HG03025 (cell line): ENCODE data around the gene LHB.
"Not testable (repeated sequence)": the region's sequence is repeated elsewhere in the genome, so short reads cannot be mapped to it uniquely, and the experiment has no call there.

Source experiments
- ATAC-seq: cut with Tn5 transposase; IDR thresholded peaks from one replicate; pipeline ENCODE4 v1.9.1; 2021; ENCODE audit warnings: mild to moderate bottlenecking, moderate library complexity; ENCODE audit not compliant: unreplicated experiment, low FRiP score

The LHB gene

GRCh38 chr19:49017041-49017665 lies at the start of gene LHB:
Gene LHB, minus strand, starts transcription at chr19:49017091. Its CDS starts 10 bp downstream, at chr19:49017081.
- ATAC-seq = no peak

- no peak for ATAC-seq
Measured at GRCh38 chr19:49065905-49066512, 49.1 kb upstream of the LHB start.

GRCh38 chr19:49064768-49065611 lies 48.1 kb upstream of the LHB start, which contains the start of gene NTF4:
Gene NTF4, minus strand, starts transcription at chr19:49064818. Its CDS starts 2,821 bp downstream, at chr19:49061997.
- ATAC-seq = no peak

GRCh38 chr19:49064029-49064629 lies 47.2 kb upstream of the LHB start:
- ATAC-seq = no peak

DNA sequence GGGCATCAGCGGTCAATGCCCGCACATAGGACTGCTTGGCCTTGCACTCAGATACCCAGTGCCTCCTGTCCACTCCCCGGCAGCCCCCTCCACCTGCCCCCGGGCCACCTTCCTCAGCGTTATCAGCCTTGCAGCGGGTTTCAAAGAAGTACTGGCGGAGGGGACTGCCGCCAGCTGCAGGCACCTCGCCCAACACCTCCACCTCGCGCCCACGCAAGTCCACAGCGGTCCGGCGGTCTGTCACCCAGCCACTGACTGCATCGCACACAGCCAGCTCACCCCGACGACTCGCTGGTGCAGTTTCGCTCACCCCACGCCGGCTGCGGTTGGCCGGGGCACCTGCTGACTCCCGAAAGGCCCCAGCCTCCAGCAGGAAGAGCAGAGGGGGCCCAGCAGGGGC lies 44.6 kb upstream of the LHB start:
- ATAC-seq = no peak

DNA sequence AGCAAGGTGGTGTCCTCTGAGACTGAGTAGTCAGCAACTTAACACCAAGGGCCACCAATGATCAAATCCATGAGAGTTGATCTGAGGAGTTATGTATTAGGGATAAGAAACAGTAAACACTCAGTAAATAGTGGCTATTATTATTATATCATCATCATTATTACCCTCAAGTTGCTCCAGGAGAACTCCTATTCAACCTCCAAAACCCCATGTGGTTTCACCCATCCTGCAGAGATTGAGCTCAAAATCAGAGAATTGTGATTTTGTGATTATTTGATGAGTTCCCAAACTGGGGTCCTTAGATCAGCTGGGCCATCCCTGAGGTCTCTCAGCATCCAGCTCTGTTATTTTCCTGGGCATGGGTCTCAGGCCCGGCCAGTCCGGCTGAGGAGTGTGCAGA lies 44.1 kb upstream of the LHB start:
- ATAC-seq = no peak

GRCh38 chr19:49059053-49059452 lies 42.2 kb upstream of the LHB start:
- no peak for ATAC-seq

- no peak for ATAC-seq
Measured at GRCh38 chr19:49058562-49058961, 41.7 kb upstream of the LHB start.

DNA sequence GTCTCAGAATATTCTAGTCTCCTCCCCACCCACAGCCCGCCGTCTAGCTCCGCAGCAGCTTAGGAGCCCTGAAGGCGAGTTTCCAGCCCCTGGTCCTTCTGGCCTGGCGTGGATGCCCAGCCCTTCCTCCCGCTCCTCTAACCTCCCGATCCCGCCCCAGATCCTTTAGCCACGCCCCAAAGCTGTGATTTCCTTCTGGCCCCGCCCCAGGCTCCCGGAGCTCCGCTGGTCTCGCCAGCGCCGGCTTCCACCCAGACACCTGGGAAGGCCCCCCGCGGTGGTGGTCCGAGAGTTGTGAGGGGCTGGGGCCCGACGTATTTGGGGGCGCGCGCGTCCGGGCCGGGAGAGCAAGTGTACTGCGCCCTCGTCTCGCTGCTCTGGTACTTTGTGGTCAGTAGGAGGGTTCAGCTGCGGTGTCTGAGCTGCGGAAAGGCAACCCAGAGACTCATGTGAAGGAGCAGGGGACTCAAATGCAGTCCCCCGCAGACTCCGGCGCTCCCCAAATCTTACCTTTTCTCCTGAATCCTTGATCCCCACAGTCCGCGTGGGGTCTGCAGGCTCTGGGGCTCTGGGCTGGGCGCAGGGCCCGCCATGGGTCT lies 40.8 kb upstream of the LHB start, which contains the start of gene CGB7:
Gene CGB7 (minus strand): TSS at position 114 of the 599 bp plus-strand sequence. CDS start 2,374 bp downstream, outside the sequence.
- ATAC-seq = no peak

- ATAC-seq = not testable (repeated sequence)
Measured at GRCh38 chr19:49056902-49057596, 40.2 kb upstream of the LHB start.

DNA sequence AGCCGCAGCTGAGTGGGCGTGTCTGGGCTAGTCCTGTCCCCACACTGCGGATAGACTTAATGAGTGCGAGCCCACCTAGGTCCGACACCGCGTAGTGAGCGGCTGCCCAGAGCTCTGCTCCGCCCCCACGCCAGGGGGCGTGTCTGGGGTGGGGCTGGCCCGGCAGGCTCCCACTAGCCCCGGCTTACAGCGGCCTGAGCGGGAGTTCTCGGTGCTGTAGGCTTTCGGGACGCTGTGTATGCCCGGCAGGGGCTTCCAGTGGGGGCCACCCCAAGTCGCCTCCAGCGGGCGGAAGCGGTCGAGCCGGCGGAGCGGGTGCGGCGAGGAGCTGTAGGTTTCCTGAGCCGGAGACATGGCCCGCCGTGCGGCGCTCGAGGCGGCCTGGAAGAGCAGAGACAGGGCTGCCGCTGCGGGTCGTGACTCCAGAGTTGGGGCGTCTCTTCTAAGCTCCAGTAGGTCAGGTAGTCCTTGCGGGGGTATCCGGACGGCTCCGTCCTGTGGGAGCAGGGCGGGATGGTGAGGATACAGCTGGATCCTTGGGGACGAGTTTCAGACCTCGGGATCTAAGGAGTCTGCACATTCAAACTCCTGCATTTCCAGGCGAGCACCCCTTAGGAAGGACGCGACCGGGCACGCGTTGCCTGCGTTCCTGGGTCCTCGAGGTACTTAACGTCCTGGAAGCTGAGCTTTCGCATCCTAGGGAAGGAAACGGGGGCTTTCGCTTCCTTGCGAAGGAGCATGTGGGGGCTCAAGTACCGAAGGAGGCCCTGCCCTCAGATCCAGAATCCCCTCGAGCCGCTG lies 39.4 kb upstream of the LHB start:
- ATAC-seq = no peak

GRCh38 chr19:49050376-49051033 lies 33.6 kb upstream of the LHB start:
- ATAC-seq = not testable (repeated sequence)

GRCh38 chr19:49049834-49050233 lies 32.9 kb upstream of the LHB start:
- ATAC-seq = not testable (repeated sequence)

DNA sequence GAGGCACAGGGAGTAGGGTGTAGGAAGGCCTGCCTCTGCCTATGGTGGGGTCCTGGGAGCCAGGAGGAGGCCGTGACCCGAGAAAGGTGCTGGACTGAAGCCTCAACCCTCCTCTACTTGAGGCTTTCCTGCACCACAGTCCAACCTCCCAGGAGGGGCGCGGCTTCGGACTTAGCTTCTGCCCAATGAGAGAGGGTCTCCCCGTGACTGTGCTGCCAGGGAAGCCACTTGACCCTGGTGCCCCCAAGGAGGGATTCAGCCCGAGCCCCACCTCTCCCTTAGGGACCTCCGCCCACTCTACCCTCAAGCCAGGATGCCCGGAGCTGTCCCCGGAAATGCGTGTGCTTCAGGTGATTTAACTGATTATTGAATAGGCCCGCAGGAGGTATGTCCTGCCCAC lies 32.1 kb upstream of the LHB start, which contains the start of gene CGB8:
Gene CGB8 (minus strand): TSS at position 101 of the 400 bp plus-strand sequence. CDS start 372 bp downstream, outside the sequence.
- ATAC-seq = not testable (repeated sequence)

- ATAC-seq = not testable (repeated sequence)
Measured at GRCh38 chr19:49043548-49043947, 26.7 kb upstream of the LHB start, which contains the start of gene CGB5. Gene CGB5, plus strand, starts transcription at chr19:49043848. Its CDS starts 362 bp downstream, at chr19:49044210.

DNA sequence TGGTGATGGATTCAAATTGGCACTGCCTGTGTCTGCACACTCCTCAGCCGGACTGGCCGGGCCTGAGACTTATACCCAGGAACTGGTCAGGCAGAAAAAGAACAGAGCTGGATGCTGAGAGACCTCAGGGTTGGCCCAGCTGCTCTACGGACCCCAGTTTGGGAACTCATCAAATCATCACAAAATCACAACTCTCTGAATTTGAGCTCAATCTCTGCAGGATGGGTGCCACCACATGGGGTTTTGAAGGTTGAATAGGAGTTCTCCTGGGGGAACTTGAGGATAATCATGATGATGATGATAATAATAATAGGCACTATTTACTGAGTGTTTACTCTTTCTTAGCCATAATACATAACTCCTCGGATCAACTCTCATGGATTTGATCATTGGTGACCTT lies 25.8 kb upstream of the LHB start:
- ATAC-seq = not testable (repeated sequence)

- ATAC-seq = no peak
Measured at GRCh38 chr19:49042177-49042576, 25.3 kb upstream of the LHB start.

DNA sequence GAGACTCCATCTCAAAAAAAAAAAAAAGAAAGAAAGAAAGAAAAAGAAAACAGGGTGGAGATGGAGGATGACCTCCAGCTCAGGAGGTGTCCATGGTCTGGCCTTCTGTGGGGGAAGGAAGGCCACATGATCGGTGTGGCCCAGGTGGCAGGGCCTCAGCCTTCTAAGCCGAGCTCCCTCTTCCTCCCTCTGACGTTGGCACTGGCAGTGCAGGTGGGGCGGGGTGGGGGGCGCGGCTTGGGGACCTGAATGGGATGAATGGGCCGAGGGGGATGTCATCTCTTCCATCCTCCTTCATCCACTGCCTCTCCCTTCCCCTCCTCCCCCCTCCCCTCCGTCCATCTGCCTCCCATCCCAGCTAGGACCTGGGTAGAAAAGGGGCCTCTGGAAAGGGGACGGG lies 22.8 kb upstream of the LHB start:
- ATAC-seq = not testable (repeated sequence)
